Body of pancreas (tissue), 4 donors: ENCODE data around the gene IQCK. TPM values are rescaled to one million over a fixed set of nuclear protein-coding genes. Genes with fewer than 3 reads are reported as not detected.

Experiments used
- ATAC-seq: fragments of 150-250 bp; one replicate; pipeline ENCODE4 v1.9.1; 2016
- DNase-seq, 4 donors: peaks; one replicate each; pipeline ENCODE4 v3.0.0-alpha.2; 2019
- H3K27ac ChIP-seq, 4 donors: fragments of 200-600 bp; sonication (generic); 1 replicate in 3 of 4; 2 replicates in 1 of 4; pipeline versions ENCODE4 v1.5.1 to v1.6.1; 2016 to 2019; ENCODE audit warnings: mild to moderate bottlenecking in 1 of 4, mixed read lengths in 1 of 4, moderate library complexity in 1 of 4
- H3K27me3 ChIP-seq, 2 donors: fragments of 200-600 bp; sonication (generic); one replicate each; pipeline ENCODE4 v1.6.0; 2016; ENCODE audit warnings: mild to moderate bottlenecking in 1 of 2
- H3K36me3 ChIP-seq, 2 donors: fragments of 200-600 bp; sonication (generic); replicated peaks in 1 of 2; 2 replicates each; pipeline ENCODE4 v1.5.1; 2016; ENCODE audit warnings: low read depth in 2 of 2; ENCODE audit not compliant: insufficient read depth in 1 of 2
- H3K4me1 ChIP-seq: fragments of 200-600 bp; sonication (generic); one replicate; pipeline ENCODE4 v1.6.0; 2016
- H3K4me3 ChIP-seq, 2 donors: fragments of 200-600 bp; sonication (generic); 1 replicate in 1 of 2; 2 replicates in 1 of 2; pipeline ENCODE4 v1.5.1; 2016 to 2019
- H3K9me3 ChIP-seq, 3 donors: fragments of 200-600 bp; sonication (generic); 1 replicate in 2 of 3; 2 replicates in 1 of 3; pipeline ENCODE4 v1.5.1; 2016
- POLR2A ChIP-seq, 3 donors: fragments of 450-650 bp; IDR thresholded peaks; one replicate each; pipeline ENCODE4 v1.6.1; 2016; ENCODE audit warnings: antibody characterized with exemption in 3 of 3, mild to moderate bottlenecking in 2 of 3
- WGBS, 2 donors: methylation state at CpG; one replicate each; pipeline ENCODE4 v1.1.5; 2017; 5-methylcytosine and 5-hydroxymethylcytosine counted together
- intact Hi-C: fragments of 100-400 bp; cut with DNase I; formaldehyde crosslinking; loops from one replicate; pipeline ENCODE4 v1.15.1; 2023
- total RNA-seq, 2 donors: library from RNA; depleted of rRNA; stranded (reverse); fragments of >200 nt; gene quantifications; one replicate each; pipeline ENCODE4 v1.1.0, GENCODE V29; 2016
- TF ChIP-seq, protein P1 (sequence below), 7 experiments: fragments of 450-650 bp in 4 of 7; fragments of 200-600 bp in 3 of 7; sonication (generic) in 3 of 7; IDR thresholded peaks; one replicate each; pipeline ENCODE4 v1.5.1; 2016 to 2019; ENCODE audit warnings: antibody characterized with exemption in 7 of 7

IQCK gene
- total RNA-seq, 2 donors from 2014 or later, result 10.9 to 52.7 TPM

- TF ChIP-seq POLR2A (IDR thresholded peaks at IDR 0.05), result no peak
- TF ChIP-seq, protein P1, sequence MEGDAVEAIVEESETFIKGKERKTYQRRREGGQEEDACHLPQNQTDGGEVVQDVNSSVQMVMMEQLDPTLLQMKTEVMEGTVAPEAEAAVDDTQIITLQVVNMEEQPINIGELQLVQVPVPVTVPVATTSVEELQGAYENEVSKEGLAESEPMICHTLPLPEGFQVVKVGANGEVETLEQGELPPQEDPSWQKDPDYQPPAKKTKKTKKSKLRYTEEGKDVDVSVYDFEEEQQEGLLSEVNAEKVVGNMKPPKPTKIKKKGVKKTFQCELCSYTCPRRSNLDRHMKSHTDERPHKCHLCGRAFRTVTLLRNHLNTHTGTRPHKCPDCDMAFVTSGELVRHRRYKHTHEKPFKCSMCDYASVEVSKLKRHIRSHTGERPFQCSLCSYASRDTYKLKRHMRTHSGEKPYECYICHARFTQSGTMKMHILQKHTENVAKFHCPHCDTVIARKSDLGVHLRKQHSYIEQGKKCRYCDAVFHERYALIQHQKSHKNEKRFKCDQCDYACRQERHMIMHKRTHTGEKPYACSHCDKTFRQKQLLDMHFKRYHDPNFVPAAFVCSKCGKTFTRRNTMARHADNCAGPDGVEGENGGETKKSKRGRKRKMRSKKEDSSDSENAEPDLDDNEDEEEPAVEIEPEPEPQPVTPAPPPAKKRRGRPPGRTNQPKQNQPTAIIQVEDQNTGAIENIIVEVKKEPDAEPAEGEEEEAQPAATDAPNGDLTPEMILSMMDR (IDR thresholded peaks at IDR 0.05), result no peak
- peaks cover 0 to 7% of the 10 kb centered on the region in 2 donors for H3K36me3 ChIP-seq
- H3K4me3 ChIP-seq, result no peak overlapping the region
- H3K4me1 ChIP-seq, result no peaks in the 10 kb centered on the region
- H3K27ac ChIP-seq, result no peak overlapping the region
- ATAC-seq (no peak), DNase-seq (no peak)
- 99% methylated on average over 4 of the region's 4 CpGs for WGBS, 2 donors
- H3K9me3 ChIP-seq, result no peaks in the 10 kb centered on the region
- H3K27me3 ChIP-seq, result no peaks in the 10 kb centered on the region
- intact Hi-C loops, result no loop called here
Observed at GRCh38 chr16:19685176-19685575, 32.9 kb upstream of the IQCK start.

DNA sequence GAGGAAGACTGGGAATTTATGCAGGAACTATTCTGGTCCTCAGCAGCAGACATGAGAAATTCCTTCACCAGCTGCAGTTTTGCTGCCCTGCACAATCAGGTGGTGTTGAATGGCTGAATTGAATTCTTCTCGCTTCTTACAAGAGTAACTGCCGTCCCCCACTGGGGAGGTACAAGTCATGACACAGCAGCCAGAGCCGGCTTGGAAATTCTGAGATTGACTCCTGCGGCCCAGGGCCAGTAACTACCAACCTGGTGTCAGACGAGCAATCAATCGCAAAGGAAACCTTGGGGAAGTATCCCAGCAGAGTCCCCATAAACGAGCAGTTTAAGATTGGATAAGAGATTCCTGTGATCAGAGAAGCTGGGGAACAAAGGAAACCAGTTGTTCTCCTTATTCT, 30.8 kb upstream of the IQCK start:
- ATAC-seq (no peak), DNase-seq (no peak)
- Histone ChIP-seq H3K27ac (no peak overlapping the region), H3K36me3 (peaks cover 0 to 7% of the 10 kb centered on the region in 2 donors), H3K27me3 (no peaks in the 10 kb centered on the region), H3K9me3 (no peaks in the 10 kb centered on the region), H3K4me3 (no peak overlapping the region), H3K4me1 (no peaks in the 10 kb centered on the region)
- intact Hi-C loops, result no loop called here
- TF ChIP-seq, protein P1 (IDR thresholded peaks at IDR 0.05), result no peak
- no peak for TF ChIP-seq POLR2A (IDR thresholded peaks at IDR 0.05)
- WGBS, 2 donors, result 89 to 90% methylated on average over 7 of the region's 7 CpGs

DNA sequence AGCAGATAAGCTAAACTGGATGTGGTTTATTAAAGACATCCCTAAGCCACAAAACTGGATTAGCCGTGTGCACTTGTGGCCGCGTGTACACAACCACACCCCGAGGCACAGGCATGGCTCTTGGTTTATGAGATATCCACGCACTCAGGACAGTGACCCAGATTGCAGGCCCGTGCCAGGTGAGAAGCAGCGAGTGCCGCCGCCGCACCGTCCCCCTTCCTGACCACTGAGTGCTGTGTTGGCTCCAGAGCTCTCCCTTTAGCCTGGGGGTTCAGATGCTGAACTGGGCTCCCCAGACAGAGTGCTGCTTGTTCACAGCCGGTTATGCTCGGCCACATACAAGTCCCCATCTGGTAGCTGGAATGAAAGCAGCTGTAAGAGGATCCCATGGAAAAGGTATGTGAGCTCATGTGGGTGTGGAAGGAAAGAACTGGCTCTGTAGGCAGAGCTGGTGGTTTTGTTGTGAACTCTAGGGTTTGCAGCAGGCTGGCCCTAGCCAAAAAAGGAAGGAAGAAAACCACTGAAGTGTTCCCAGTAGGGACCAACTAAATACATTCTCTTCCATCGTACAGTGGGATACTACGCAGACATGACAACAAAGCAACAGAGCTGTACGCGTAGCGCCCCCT, 29.6 kb upstream of the IQCK start:
- DNase-seq (no peak), ATAC-seq (no peak)
- Histone ChIP-seq H3K27me3 (no peaks in the 10 kb centered on the region), H3K4me1 (no peaks in the 10 kb centered on the region), H3K27ac (no peak overlapping the region), H3K36me3 (peaks cover 0 to 4% of the 10 kb centered on the region in 2 donors), H3K9me3 (no peaks in the 10 kb centered on the region), H3K4me3 (no peak overlapping the region)
- WGBS, 2 donors, result 89 to 95% methylated on average over 17 of the region's 18 CpGs
- TF ChIP-seq, protein P1 (IDR thresholded peaks at IDR 0.05), result no peak
- TF ChIP-seq POLR2A (IDR thresholded peaks at IDR 0.05), result no peak
- intact Hi-C loops, result no loop called here

GRCh38 chr16:19689342-19689741, 28.7 kb upstream of the IQCK start:
- intact Hi-C loops, result no loop called here

More at GRCh38 chr16:19689342-19689741, 28.7 kb upstream of the IQCK start:
- DNase-seq, result no peak
- Histone ChIP-seq H3K27ac (no peak overlapping the region), H3K4me3 (no peak overlapping the region), H3K36me3 (peaks cover 0 to 3% of the 10 kb centered on the region in 2 donors), H3K9me3 (no peaks in the 10 kb centered on the region), H3K27me3 (no peaks in the 10 kb centered on the region), H3K4me1 (no peaks in the 10 kb centered on the region)
- no peak for ATAC-seq
- TF ChIP-seq, protein P1 (IDR thresholded peaks at IDR 0.05), result no peak
- no peak for TF ChIP-seq POLR2A (IDR thresholded peaks at IDR 0.05)
- WGBS, 2 donors, result 96 to 98% methylated on average over 5 of the region's 5 CpGs
